CD4-positive, alpha-beta T cell (primary cell): ENCODE data around the gene ALX3. TPM values are rescaled to one million over a fixed set of nuclear protein-coding genes. Genes with fewer than 3 reads are reported as not detected.
A peak's percentile ranks its signal among the peaks of the same experiment; 100 is the strongest.
"Not testable (repeated sequence)": the region's sequence is repeated elsewhere in the genome, so short reads cannot be mapped to it uniquely, and the experiment has no call there.

ENCODE experiments used
- ATAC-seq: fragments of 200-7000 bp; cut with Tn5 transposase; one replicate; pipeline ENCODE4 v1.10.0; 2022; ENCODE audit warnings: mild to moderate bottlenecking; ENCODE audit not compliant: poor library complexity
- CTCF ChIA-PET: fragments of 350-600 bp; sonication (Branson Sonifier 250); formaldehyde crosslinking; loops from one replicate; lab custom pipeline; 2021; ENCODE audit warnings: antibody characterized with exemption, inconsistent platforms; lab: Charles Lee
- POLR2A ChIA-PET: fragments of 350-600 bp; sonication (Branson Sonifier 250); formaldehyde crosslinking; loops from one replicate; lab custom pipeline; 2021; ENCODE audit warnings: antibody characterized with exemption, inconsistent platforms; lab: Charles Lee
- DNase-seq, 14 experiments: peaks; one replicate each; pipeline ENCODE4 v3.0.0-alpha.2; 2013 to 2020; ENCODE audit warnings: mixed read lengths in 2 of 14
- H3K27ac ChIP-seq, 2 donors: one replicate each; pipeline versions ENCODE4 v1.5.1 to v1.7.0; 2013; ENCODE audit warnings: low read length in 2 of 2, low read depth in 1 of 2, mild to moderate bottlenecking in 1 of 2
- H3K27me3 ChIP-seq, 2 experiments: 1 replicate in 1 of 2; 2 replicates in 1 of 2; pipeline versions ENCODE4 v1.6.1 to v1.7.0; 2013; ENCODE audit warnings: low read length in 2 of 2, control low read depth in 1 of 2, mild to moderate bottlenecking in 1 of 2, moderate library complexity in 1 of 2; ENCODE audit not compliant: insufficient read depth in 2 of 2, control insufficient read depth in 1 of 2
- H3K36me3 ChIP-seq: one replicate; pipeline ENCODE4 v1.6.1; 2013; ENCODE audit warnings: low read length, control low read depth; ENCODE audit not compliant: insufficient read depth
- H3K4me1 ChIP-seq: one replicate; pipeline ENCODE4 v1.6.1; 2013; ENCODE audit warnings: low read length, control low read depth; ENCODE audit not compliant: insufficient read depth
- H3K4me3 ChIP-seq: one replicate; pipeline ENCODE4 v1.5.1; 2013; ENCODE audit warnings: mild to moderate bottlenecking, low read length, moderate library complexity
- H3K9me3 ChIP-seq, 2 experiments: 1 replicate in 1 of 2; 2 replicates in 1 of 2; pipeline versions ENCODE4 v1.6.1 to v1.7.0; 2013; ENCODE audit warnings: low read length in 2 of 2, mild to moderate bottlenecking in 2 of 2, control low read depth in 1 of 2, moderate library complexity in 1 of 2; ENCODE audit not compliant: control insufficient read depth in 1 of 2, insufficient read depth in 1 of 2
- H3K27ac Mint-ChIP-seq: one replicate; pipeline ENCODE4 v1.8.0; 2020; ENCODE audit warnings: mixed read lengths
- H3K27me3 Mint-ChIP-seq: one replicate; pipeline ENCODE4 v1.8.0; 2021; ENCODE audit warnings: mixed read lengths
- H3K36me3 Mint-ChIP-seq: one replicate; pipeline ENCODE4 v1.8.0; 2021; ENCODE audit warnings: low read depth, mixed read lengths
- H3K4me1 Mint-ChIP-seq: one replicate; pipeline ENCODE4 v1.8.0; 2021; ENCODE audit warnings: low read depth, mixed read lengths
- H3K4me3 Mint-ChIP-seq: one replicate; pipeline ENCODE4 v1.8.0; 2020; ENCODE audit warnings: mild to moderate bottlenecking, mixed read lengths
- H3K9me3 Mint-ChIP-seq: one replicate; pipeline ENCODE4 v1.8.0; 2020; ENCODE audit warnings: mixed read lengths
- CTCF ChIP-seq: fragments of 200-600 bp; IDR thresholded peaks from one replicate; pipeline ENCODE4 v1.8.0; 2022; ENCODE audit warnings: antibody characterized with exemption, mild to moderate bottlenecking
- intact Hi-C, 2 experiments: fragments of 100-400 bp; cut with DNase I in 1 of 2; cut with micrococcal nuclease in 1 of 2; formaldehyde crosslinking; loops; one replicate each; pipeline versions ENCODE4 v1.15.1 to v1.9.0; 2023 to 2025; cut with DNase I, micrococcal nuclease
- total RNA-seq, 174 experiments: library from RNA in 2 of 174; stranded (reverse) in 2 of 174; gene quantifications; one replicate each; pipeline ENCODE4 v1.2.3 and lab custom pipeline; 2021 to 2026

ALX3 gene
- total RNA-seq, 2 experiments from 2014 or later = not detected

DNA sequence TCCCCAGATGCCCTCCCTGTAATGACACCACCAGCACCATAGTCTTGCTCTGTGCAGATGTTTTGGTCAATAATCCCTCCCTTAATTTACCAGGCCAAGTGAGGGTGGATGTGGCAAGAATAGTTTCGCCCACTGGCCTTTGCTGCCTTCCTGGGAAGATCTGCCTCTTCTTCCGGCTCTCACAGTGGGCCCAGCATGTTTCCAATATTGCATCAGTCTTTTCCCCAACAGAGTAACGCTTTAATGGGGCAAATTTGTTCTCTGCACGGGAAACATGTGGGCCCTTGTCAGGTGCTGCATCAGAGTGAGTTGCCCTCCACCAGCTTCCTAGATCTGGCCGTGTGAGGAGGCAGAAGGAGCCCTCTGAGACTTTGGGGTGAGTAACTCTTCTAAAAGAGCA, 12.0 kb upstream of the ALX3 start:
- no peaks in the 10 kb centered on the region for H3K9me3 ChIP-seq
- intact Hi-C loops = no loop called here
- H3K4me1 Mint-ChIP-seq = peaks cover 6% of the 10 kb centered on the region
- peaks cover 90% of the 10 kb centered on the region for H3K27me3 Mint-ChIP-seq
- DNase-seq (no peak), ATAC-seq (no peak)
- H3K4me1 ChIP-seq = peaks cover 21% of the 10 kb centered on the region
- no peaks in the 10 kb centered on the region for H3K36me3 ChIP-seq
- no peak overlapping the region for H3K4me3 ChIP-seq
- no peaks in the 10 kb centered on the region for H3K36me3 Mint-ChIP-seq
- ChIA-PET POLR2A (no interaction called here), CTCF (no interaction called here)
- H3K27me3 ChIP-seq = peaks cover 31 to 44% of the 10 kb centered on the region in 2 experiments
- H3K4me3 Mint-ChIP-seq = peak overlapping the region; percentile 17
- H3K9me3 Mint-ChIP-seq = no peaks in the 10 kb centered on the region
- no peak overlapping the region for H3K27ac ChIP-seq
- no peak for TF ChIP-seq CTCF
- H3K27ac Mint-ChIP-seq = no peak overlapping the region

- Mint-ChIP-seq H3K4me1 (peaks cover 6% of the 10 kb centered on the region), H3K9me3 (no peaks in the 10 kb centered on the region), H3K4me3 (no peak overlapping the region), H3K27ac (no peak overlapping the region), H3K27me3 (peaks cover 90% of the 10 kb centered on the region), H3K36me3 (no peaks in the 10 kb centered on the region)
- no peaks in the 10 kb centered on the region for H3K36me3 ChIP-seq
- TF ChIP-seq CTCF = no peak
- peaks cover 29 to 41% of the 10 kb centered on the region in 2 experiments for H3K27me3 ChIP-seq
- intact Hi-C loops = no loop called here
- no peaks in the 10 kb centered on the region for H3K9me3 ChIP-seq
- DNase-seq (no peak), ATAC-seq (no peak)
- no peak overlapping the region for H3K27ac ChIP-seq
- peaks cover 21% of the 10 kb centered on the region for H3K4me1 ChIP-seq
- CTCF ChIA-PET = interaction anchor here (0.6 to 2.0 kb wide), 2 partner anchors 21 to 54 kb away, joined by 3 to 6 read pairs; no protein-coding TSS in a partner anchor
- no peak overlapping the region for H3K4me3 ChIP-seq
- POLR2A ChIA-PET = interaction anchor here (1.4 kb wide), 1 partner anchor 12 kb away, joined by 4 read pairs; no protein-coding TSS in a partner anchor
Measured at GRCh38 chr1:110081061-110081460, 10.6 kb upstream of the ALX3 start.

GRCh38 chr1:110079995-110080394, 9.5 kb upstream of the ALX3 start:
- Histone ChIP-seq H3K27me3 (peaks cover 25 to 37% of the 10 kb centered on the region in 2 experiments), H3K4me1 (peaks cover 19% of the 10 kb centered on the region)
- H3K27ac ChIP-seq, H3K27ac Mint-ChIP-seq, ATAC-seq, H3K4me3 ChIP-seq, H3K4me3 Mint-ChIP-seq, H3K4me1 Mint-ChIP-seq, intact Hi-C loops, POLR2A ChIA-PET, H3K9me3 Mint-ChIP-seq, H3K9me3 ChIP-seq, H3K36me3 ChIP-seq, DNase-seq, H3K36me3 Mint-ChIP-seq: not testable (repeated sequence)
- peaks cover 88% of the 10 kb centered on the region for H3K27me3 Mint-ChIP-seq
- CTCF ChIA-PET = interaction anchor here (2.0 kb wide), 1 partner anchor 20 kb away, joined by 6 read pairs; no protein-coding TSS in a partner anchor
